GM23338 (cell line): Measurements from ENCODE around the gene PBXIP1. TPM values are rescaled to one million over a fixed set of nuclear protein-coding genes. Genes with fewer than 3 reads are reported as not detected.

Experiments used
- ATAC-seq: fragments of 200-7000 bp; cut with Tn5 transposase; 3 replicates; pipeline ENCODE4 v1.9.1; 2020
- DNase-seq: peaks from one replicate; pipeline ENCODE4 v3.0.0-alpha.2; 2015; ENCODE audit warnings: low spot score
- H2AFZ ChIP-seq: fragments of 200-600 bp; sonication (generic); 2 replicates; pipeline ENCODE4 v1.8.0; 2016; ENCODE audit warnings: antibody characterized with exemption, mild to moderate bottlenecking, moderate library complexity
- H3F3A ChIP-seq: fragments of 200-600 bp; sonication (generic); replicated peaks from 2 replicates; pipeline ENCODE4 v1.8.0; 2017; ENCODE audit warnings: antibody characterized with exemption, mixed run types, low read depth
- H3K27ac ChIP-seq: fragments of 200-600 bp; sonication (generic); 2 replicates; pipeline ENCODE4 v1.6.1; 2016; ENCODE audit warnings: low read depth
- H3K27me3 ChIP-seq: fragments of 200-600 bp; sonication (generic); 2 replicates; pipeline ENCODE4 v1.8.0; 2016; ENCODE audit warnings: mild to moderate bottlenecking, mixed run types, moderate library complexity; ENCODE audit not compliant: insufficient read depth
- H3K36me3 ChIP-seq: fragments of 200-600 bp; sonication (generic); 2 replicates; pipeline ENCODE4 v1.8.0; 2016; ENCODE audit warnings: mild to moderate bottlenecking; ENCODE audit not compliant: insufficient read depth
- H3K4me1 ChIP-seq: fragments of 200-600 bp; sonication (generic); 2 replicates; pipeline ENCODE4 v1.8.0; 2016; ENCODE audit warnings: mild to moderate bottlenecking, moderate library complexity; ENCODE audit not compliant: insufficient read depth
- H3K4me2 ChIP-seq: fragments of 200-600 bp; sonication (generic); 2 replicates; pipeline ENCODE4 v1.7.1; 2017; ENCODE audit warnings: mixed run types
- H3K4me3 ChIP-seq: fragments of 200-600 bp; sonication (generic); 2 replicates; pipeline ENCODE4 v1.6.1; 2016; ENCODE audit warnings: mixed run types
- H3K79me2 ChIP-seq: fragments of 200-600 bp; sonication (generic); replicated peaks from 2 replicates; pipeline ENCODE4 v1.8.0; 2017; ENCODE audit warnings: mild to moderate bottlenecking; ENCODE audit not compliant: insufficient read depth
- H3K9me2 ChIP-seq: fragments of 200-600 bp; sonication (generic); 2 replicates; pipeline ENCODE4 v1.8.0; 2017; ENCODE audit not compliant: insufficient read depth
- H4K20me1 ChIP-seq: fragments of 200-600 bp; sonication (generic); replicated peaks from 2 replicates; pipeline ENCODE4 v1.8.0; 2017; ENCODE audit warnings: mild to moderate bottlenecking; ENCODE audit not compliant: insufficient read depth
- H3K27ac Mint-ChIP-seq: 2 replicates; pipeline ENCODE4 v1.8.0; 2020; ENCODE audit warnings: inconsistent platforms, mild to moderate bottlenecking, moderate library complexity, mixed read lengths
- H3K27me3 Mint-ChIP-seq: 3 replicates; pipeline ENCODE4 v1.8.0; 2022; ENCODE audit warnings: low read depth, mild to moderate bottlenecking, moderate library complexity, mixed read lengths, inconsistent platforms; ENCODE audit not compliant: insufficient read depth, poor library complexity
- H3K36me3 Mint-ChIP-seq: 3 replicates; pipeline ENCODE4 v1.8.0; 2021; ENCODE audit warnings: low read depth, mild to moderate bottlenecking, inconsistent platforms, moderate library complexity, mixed read lengths
- H3K4me1 Mint-ChIP-seq: 3 replicates; pipeline ENCODE4 v1.8.0; 2020; ENCODE audit warnings: mild to moderate bottlenecking, inconsistent platforms, mixed read lengths
- H3K4me3 Mint-ChIP-seq: 3 replicates; pipeline ENCODE4 v1.8.0; 2021; ENCODE audit warnings: moderate library complexity, mild to moderate bottlenecking, inconsistent platforms, mixed read lengths
- H3K9me3 Mint-ChIP-seq: 3 replicates; pipeline ENCODE4 v1.8.0; 2020; ENCODE audit warnings: moderate library complexity, mild to moderate bottlenecking, inconsistent platforms, mixed read lengths
- CREB1 ChIP-seq: fragments of 250-450 bp; sonication (Bioruptor Pico); IDR thresholded peaks from 2 replicates; pipeline ENCODE4 v1.5.0; 2020; ENCODE audit warnings: low read depth, mild to moderate bottlenecking, moderate library complexity
- EZH2 ChIP-seq: fragments of 200-600 bp; sonication (generic); IDR thresholded peaks from one replicate; pipeline ENCODE4 v1.8.0; 2017; ENCODE audit warnings: antibody characterized with exemption, mild to moderate bottlenecking, low read depth; ENCODE audit not compliant: unreplicated experiment
- polyA plus RNA-seq: library from polyadenylated mRNA; unstranded; fragments of >200 nt; fragmentation: Nextera tagmentation; extraction: Ambion mirVana; gene quantifications from 2 replicates; pipeline ENCODE4 v1.2.1, GENCODE V29; 2016
- total RNA-seq: library from RNA; depleted of rRNA; stranded (reverse); fragments of >200 nt; shearing (Covaris generic); gene quantifications from 2 replicates; pipeline ENCODE4 v1.2.3, GENCODE V29; 2014
- TF ChIP-seq, protein P1 (sequence below): IDR thresholded peaks from one replicate; pipeline ENCODE4 v1.6.1; 2018; ENCODE audit warnings: antibody characterized with exemption; ENCODE audit not compliant: unreplicated experiment

PBXIP1 gene
- total and polyA plus RNA-seq, 2 experiments from 2014 or later: 7.0 to 31.8 TPM

DNA sequence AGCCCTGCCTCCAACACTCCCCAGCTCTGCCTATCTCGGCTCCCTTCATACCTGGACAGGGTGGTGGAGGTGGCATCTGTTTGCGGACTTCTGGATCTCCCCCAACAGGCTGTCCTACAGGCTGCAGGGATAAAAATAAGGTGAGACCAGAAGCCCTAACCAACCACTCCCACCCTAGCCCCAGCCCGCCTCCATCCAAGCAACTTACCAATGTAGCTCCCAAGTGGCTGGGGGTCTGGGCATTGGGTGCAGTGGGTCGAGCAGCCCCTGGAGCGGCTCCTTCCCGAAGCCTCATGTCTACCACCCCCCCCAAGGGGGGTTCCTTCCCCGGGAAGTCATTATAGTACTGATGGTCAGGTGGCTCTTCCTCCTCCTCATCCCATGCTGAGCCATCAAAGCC is 10.2 kb upstream of the PBXIP1 start:
- Mint-ChIP-seq H3K36me3 (peaks cover 71% of the 10 kb centered on the region), H3K27me3 (peaks cover 15% of the 10 kb centered on the region), H3K4me3 (no peak overlapping the region), H3K9me3 (no peaks in the 10 kb centered on the region), H3K27ac (no peak overlapping the region), H3K4me1 (peaks cover 41% of the 10 kb centered on the region)
- no peak for DNase-seq
- Histone ChIP-seq H3K4me3 (no peak overlapping the region), H3F3A (peaks cover 42% of the 10 kb centered on the region), H4K20me1 (peaks cover 24% of the 10 kb centered on the region), H3K4me2 (no peak overlapping the region), H3K27ac (no peak overlapping the region), H3K79me2 (peaks cover 37% of the 10 kb centered on the region), H3K9me2 (no peaks in the 10 kb centered on the region), H2AFZ (no peak overlapping the region), H3K27me3 (no peaks in the 10 kb centered on the region), H3K36me3 (peaks cover 36% of the 10 kb centered on the region), H3K4me1 (peaks cover 27% of the 10 kb centered on the region)
- TF ChIP-seq, protein P1, sequence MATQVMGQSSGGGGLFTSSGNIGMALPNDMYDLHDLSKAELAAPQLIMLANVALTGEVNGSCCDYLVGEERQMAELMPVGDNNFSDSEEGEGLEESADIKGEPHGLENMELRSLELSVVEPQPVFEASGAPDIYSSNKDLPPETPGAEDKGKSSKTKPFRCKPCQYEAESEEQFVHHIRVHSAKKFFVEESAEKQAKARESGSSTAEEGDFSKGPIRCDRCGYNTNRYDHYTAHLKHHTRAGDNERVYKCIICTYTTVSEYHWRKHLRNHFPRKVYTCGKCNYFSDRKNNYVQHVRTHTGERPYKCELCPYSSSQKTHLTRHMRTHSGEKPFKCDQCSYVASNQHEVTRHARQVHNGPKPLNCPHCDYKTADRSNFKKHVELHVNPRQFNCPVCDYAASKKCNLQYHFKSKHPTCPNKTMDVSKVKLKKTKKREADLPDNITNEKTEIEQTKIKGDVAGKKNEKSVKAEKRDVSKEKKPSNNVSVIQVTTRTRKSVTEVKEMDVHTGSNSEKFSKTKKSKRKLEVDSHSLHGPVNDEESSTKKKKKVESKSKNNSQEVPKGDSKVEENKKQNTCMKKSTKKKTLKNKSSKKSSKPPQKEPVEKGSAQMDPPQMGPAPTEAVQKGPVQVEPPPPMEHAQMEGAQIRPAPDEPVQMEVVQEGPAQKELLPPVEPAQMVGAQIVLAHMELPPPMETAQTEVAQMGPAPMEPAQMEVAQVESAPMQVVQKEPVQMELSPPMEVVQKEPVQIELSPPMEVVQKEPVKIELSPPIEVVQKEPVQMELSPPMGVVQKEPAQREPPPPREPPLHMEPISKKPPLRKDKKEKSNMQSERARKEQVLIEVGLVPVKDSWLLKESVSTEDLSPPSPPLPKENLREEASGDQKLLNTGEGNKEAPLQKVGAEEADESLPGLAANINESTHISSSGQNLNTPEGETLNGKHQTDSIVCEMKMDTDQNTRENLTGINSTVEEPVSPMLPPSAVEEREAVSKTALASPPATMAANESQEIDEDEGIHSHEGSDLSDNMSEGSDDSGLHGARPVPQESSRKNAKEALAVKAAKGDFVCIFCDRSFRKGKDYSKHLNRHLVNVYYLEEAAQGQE: no peak
- ATAC-seq: no peak

DNA sequence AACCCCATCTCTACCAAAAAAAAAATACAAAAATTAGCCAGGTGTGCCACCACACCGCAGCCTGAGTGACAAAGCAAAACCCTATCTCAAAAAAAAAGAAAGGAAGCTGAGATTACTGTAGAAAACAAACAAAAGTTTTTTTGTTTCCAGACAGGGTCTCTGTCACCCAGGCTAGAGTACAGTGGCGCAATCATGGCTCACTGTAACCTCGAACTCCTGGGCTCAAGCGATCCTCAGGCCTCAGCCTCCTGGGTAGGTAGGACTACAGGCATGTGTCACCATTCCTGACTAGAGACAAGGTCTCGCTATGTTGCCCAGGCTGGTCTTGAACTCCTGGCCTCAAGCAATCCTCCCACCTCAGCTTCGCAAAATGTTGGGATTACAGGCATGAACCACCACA is 8.5 kb upstream of the PBXIP1 start:
- Histone ChIP-seq H2AFZ (no peak overlapping the region), H3K36me3 (peaks cover 36% of the 10 kb centered on the region), H4K20me1 (peaks cover 34% of the 10 kb centered on the region), H3K27me3 (no peaks in the 10 kb centered on the region), H3K9me2 (no peaks in the 10 kb centered on the region), H3F3A (peaks cover 49% of the 10 kb centered on the region), H3K4me1 (peaks cover 36% of the 10 kb centered on the region), H3K27ac (peak overlapping the region; percentile 55; the same call in 1 of the 2 replicates), H3K4me2 (no peak overlapping the region), H3K79me2 (peaks cover 38% of the 10 kb centered on the region), H3K4me3 (no peak overlapping the region)
- Mint-ChIP-seq H3K27ac (no peak overlapping the region), H3K4me3 (no peak overlapping the region), H3K27me3 (peaks cover 15% of the 10 kb centered on the region), H3K9me3 (no peaks in the 10 kb centered on the region), H3K4me1 (peaks cover 48% of the 10 kb centered on the region), H3K36me3 (peaks cover 84% of the 10 kb centered on the region)
- TF ChIP-seq EZH2: no peak
- DNase-seq: no peak
- ATAC-seq: no peak

DNA sequence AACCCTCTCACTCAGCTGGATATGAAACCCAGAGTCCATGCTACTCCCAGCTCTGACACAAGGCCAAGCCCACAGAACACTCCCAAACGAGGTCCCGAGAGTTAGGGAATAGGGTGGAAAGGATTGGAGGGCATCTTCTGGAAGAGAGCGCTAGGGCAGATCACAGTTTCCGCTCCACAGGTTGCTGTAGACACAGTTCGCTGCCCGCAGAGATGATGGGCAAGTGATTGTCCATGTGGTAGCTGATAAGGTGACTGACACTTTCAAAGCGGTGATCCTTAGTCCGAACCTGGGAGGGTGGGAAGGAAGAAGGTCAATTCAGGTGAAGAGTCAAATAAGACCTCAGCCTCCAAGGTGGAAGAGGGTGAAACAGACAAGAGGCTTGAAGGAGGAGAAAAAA is 7.7 kb upstream of the PBXIP1 start:
- peaks cover 34% of the 10 kb centered on the region for H4K20me1 ChIP-seq
- H3K27ac ChIP-seq: no peak overlapping the region
- H3F3A ChIP-seq: peaks cover 49% of the 10 kb centered on the region
- Mint-ChIP-seq H3K36me3 (peaks cover 79% of the 10 kb centered on the region), H3K4me1 (peaks cover 41% of the 10 kb centered on the region), H3K9me3 (no peaks in the 10 kb centered on the region), H3K27ac (no peak overlapping the region), H3K27me3 (peaks cover 15% of the 10 kb centered on the region), H3K4me3 (no peak overlapping the region; the same call in 2 of the 3 replicates)
- no peak overlapping the region for H2AFZ ChIP-seq
- no peak overlapping the region for H3K4me3 ChIP-seq
- no peak for ATAC-seq
- DNase-seq: no peak
- H3K79me2 ChIP-seq: peaks cover 31% of the 10 kb centered on the region
- H3K36me3 ChIP-seq: peaks cover 36% of the 10 kb centered on the region
- H3K9me2 ChIP-seq: no peaks in the 10 kb centered on the region
- H3K27me3 ChIP-seq: no peaks in the 10 kb centered on the region
- H3K4me1 ChIP-seq: peaks cover 33% of the 10 kb centered on the region
- no peak for TF ChIP-seq CREB1 (CRISPR knock-in tag)
- no peak overlapping the region for H3K4me2 ChIP-seq
